Measurements from ENCODE around the gene ABCC2.

The ABCC2 gene

DNA sequence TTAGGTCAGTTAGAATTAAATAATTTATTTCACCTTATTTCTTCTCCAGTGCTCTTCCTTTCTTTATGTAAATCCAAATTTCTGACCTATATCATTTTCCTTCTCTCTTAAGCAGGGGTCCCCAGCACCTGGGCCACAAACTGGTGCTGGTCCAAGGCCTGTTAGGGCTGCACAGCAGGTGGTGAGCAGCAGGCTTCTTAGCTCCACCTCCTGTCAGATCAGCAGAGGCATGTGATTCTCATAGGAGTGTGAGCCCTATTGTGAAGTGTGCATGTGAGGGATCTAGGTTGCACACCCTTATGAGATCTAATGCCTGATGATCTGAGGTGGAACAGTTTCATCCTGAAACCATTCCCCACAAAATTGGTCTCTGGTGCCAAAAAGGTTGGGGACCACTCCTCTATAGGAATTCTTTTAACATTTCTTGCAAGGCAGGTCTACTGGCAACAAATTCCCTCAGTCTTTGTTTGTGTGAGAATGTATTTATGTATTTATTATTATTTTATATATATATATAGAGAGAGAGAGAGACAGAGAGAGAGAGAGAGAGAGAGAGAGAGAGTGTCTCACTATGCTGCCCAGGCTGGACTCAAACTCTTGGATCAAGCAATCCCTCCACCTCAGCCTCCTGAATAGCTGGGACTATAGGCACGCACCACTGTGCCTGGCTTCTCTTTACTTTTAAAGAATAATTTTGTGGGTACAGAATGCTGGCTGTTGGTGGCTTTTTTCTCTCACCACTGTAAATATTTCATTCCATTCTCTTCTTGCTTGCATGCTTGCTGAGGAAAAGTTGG lies 4.3 kb upstream of the ABCC2 start:
- Histone ChIP-seq H3K27me3 (ENCODE audit: insufficient read depth, low read length, poor library complexity, severe bottlenecking) (no peaks in the 10 kb centered on the region), H4K20me1 (ENCODE audit: insufficient read depth, low read length, poor library complexity, severe bottlenecking) (no peaks in the 10 kb centered on the region), H2AFZ (ENCODE audit: low read length) (peak overlapping the region; percentile 94; the same call in 1 of the 2 replicates), H3K36me3 (ENCODE audit: insufficient read depth, low read length) (no peaks in the 10 kb centered on the region), H3K9me3 (ENCODE audit: insufficient read depth, low read depth, low read length) (no peaks in the 10 kb centered on the region), H3F3A (ENCODE audit: low read depth) (no peaks in the 10 kb centered on the region), H3K79me2 (ENCODE audit: insufficient read depth, low read length) (no peaks in the 10 kb centered on the region), H3K4me1 (ENCODE audit: insufficient read depth, low read length, poor library complexity, severe bottlenecking) (peaks cover 13% of the 10 kb centered on the region), H3K9me2 (replicated peaks; ENCODE audit: low read depth, low read length) (no peaks in the 10 kb centered on the region), H3K9ac (ENCODE audit: low read depth, low read length, poor library complexity, severe bottlenecking) (no peak overlapping the region), H3K4me2 (ENCODE audit: low read depth, low read length, poor library complexity, severe bottlenecking) (peak overlapping the region; percentile 64), H3K4me3 (ENCODE audit: low read length, poor library complexity, severe bottlenecking) (no peak overlapping the region)
- no peak for TF ChIP-seq EZH2phosphoT487 (IDR thresholded peaks at IDR 0.05; ENCODE audit: borderline replicate concordance)
- TF ChIP-seq, protein P1, sequence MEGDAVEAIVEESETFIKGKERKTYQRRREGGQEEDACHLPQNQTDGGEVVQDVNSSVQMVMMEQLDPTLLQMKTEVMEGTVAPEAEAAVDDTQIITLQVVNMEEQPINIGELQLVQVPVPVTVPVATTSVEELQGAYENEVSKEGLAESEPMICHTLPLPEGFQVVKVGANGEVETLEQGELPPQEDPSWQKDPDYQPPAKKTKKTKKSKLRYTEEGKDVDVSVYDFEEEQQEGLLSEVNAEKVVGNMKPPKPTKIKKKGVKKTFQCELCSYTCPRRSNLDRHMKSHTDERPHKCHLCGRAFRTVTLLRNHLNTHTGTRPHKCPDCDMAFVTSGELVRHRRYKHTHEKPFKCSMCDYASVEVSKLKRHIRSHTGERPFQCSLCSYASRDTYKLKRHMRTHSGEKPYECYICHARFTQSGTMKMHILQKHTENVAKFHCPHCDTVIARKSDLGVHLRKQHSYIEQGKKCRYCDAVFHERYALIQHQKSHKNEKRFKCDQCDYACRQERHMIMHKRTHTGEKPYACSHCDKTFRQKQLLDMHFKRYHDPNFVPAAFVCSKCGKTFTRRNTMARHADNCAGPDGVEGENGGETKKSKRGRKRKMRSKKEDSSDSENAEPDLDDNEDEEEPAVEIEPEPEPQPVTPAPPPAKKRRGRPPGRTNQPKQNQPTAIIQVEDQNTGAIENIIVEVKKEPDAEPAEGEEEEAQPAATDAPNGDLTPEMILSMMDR (conservative IDR thresholded peaks at IDR 0.05; ENCODE audit: low read length), result no peak

DNA sequence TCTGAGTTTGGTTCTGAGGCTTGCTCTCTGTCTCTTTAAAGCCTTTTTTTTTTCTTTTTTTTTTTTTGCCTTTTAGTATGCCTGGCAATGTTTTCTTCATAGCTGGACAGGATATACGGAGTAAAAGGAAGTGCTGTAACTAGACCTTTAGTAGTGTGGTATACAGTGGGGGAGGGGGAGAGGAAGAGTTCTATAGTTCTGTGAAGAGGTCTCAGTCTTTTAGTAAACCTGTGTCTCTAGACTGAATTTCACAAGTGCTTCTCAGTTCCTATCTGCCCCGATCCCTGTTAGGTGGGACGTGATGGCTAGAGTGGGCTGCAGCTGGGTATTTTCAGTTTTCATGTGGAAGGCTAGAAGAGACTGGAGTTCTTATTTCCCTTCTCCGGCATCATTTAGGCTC lies 3.1 kb upstream of the ABCC2 start:
- no peak for TF ChIP-seq EZH2phosphoT487 (IDR thresholded peaks at IDR 0.05; ENCODE audit: borderline replicate concordance)
- TF ChIP-seq, protein P1 (conservative IDR thresholded peaks at IDR 0.05; ENCODE audit: low read length), result no peak
- peak overlapping the region; percentile 47 for H3K4me3 ChIP-seq (ENCODE audit: low read length, poor library complexity, severe bottlenecking)
- H3F3A ChIP-seq (ENCODE audit: low read depth), result no peaks in the 10 kb centered on the region
- no peak overlapping the region for H3K9ac ChIP-seq (ENCODE audit: low read depth, low read length, poor library complexity, severe bottlenecking)
- H3K36me3 ChIP-seq (ENCODE audit: insufficient read depth, low read length), result no peaks in the 10 kb centered on the region
- no peaks in the 10 kb centered on the region for H4K20me1 ChIP-seq (ENCODE audit: insufficient read depth, low read length, poor library complexity, severe bottlenecking)
- no peaks in the 10 kb centered on the region for H3K79me2 ChIP-seq (ENCODE audit: insufficient read depth, low read length)
- H3K9me3 ChIP-seq (ENCODE audit: insufficient read depth, low read depth, low read length), result no peaks in the 10 kb centered on the region
- H3K9me2 ChIP-seq (replicated peaks; ENCODE audit: low read depth, low read length), result no peaks in the 10 kb centered on the region
- H3K27me3 ChIP-seq (ENCODE audit: insufficient read depth, low read length, poor library complexity, severe bottlenecking), result no peaks in the 10 kb centered on the region
- peaks cover 13% of the 10 kb centered on the region for H3K4me1 ChIP-seq (ENCODE audit: insufficient read depth, low read length, poor library complexity, severe bottlenecking)
- peak overlapping the region; percentile 64 for H3K4me2 ChIP-seq (ENCODE audit: low read depth, low read length, poor library complexity, severe bottlenecking)
- peak overlapping the region; percentile 94 for H2AFZ ChIP-seq (ENCODE audit: low read length)

DNA sequence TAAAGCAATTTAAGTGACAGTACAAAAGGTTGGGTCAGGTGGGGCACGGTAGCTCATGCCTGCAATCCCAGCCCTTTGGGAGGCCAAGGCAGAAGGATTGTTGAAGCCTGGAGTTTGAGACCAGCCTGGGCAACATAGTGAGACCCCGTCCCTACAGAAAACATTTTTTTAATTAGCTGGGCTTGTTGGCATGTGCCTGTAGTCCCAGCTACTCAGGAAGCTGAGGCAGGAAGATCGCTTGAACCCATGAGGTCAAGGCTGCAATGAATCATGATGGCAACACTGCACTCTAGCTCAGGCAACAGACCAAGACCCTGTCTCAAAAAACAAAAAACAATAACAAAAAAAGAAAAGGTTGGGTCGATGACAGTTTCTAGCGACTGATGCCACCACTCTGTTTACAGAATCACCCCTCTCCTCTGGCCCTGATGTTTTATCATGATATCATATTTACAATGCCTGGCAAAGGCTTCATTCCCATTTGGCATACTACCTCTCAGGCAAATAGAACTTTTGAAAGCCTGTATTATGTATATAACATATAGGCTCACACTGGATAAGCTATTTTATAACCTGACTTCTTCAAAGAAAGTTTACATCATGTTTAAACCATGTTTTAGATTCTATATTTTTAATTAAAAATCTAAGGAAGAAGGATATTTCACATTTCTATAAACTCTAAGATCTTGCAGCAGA lies 558 bp upstream of the ABCC2 start:
- Histone ChIP-seq H3K36me3 (ENCODE audit: insufficient read depth, low read length) (no peaks in the 10 kb centered on the region), H3K4me1 (ENCODE audit: insufficient read depth, low read length, poor library complexity, severe bottlenecking) (peaks cover 13% of the 10 kb centered on the region), H3K79me2 (ENCODE audit: insufficient read depth, low read length) (no peaks in the 10 kb centered on the region), H3K27me3 (ENCODE audit: insufficient read depth, low read length, poor library complexity, severe bottlenecking) (no peaks in the 10 kb centered on the region), H3F3A (ENCODE audit: low read depth) (no peaks in the 10 kb centered on the region), H3K9me3 (ENCODE audit: insufficient read depth, low read depth, low read length) (no peaks in the 10 kb centered on the region), H2AFZ (ENCODE audit: low read length) (no peak overlapping the region), H3K9me2 (replicated peaks; ENCODE audit: low read depth, low read length) (no peaks in the 10 kb centered on the region), H3K9ac (ENCODE audit: low read depth, low read length, poor library complexity, severe bottlenecking) (no peak overlapping the region), H3K4me2 (ENCODE audit: low read depth, low read length, poor library complexity, severe bottlenecking) (no peak overlapping the region), H3K4me3 (ENCODE audit: low read length, poor library complexity, severe bottlenecking) (no peak overlapping the region), H4K20me1 (ENCODE audit: insufficient read depth, low read length, poor library complexity, severe bottlenecking) (no peaks in the 10 kb centered on the region)
- TF ChIP-seq EZH2phosphoT487 (IDR thresholded peaks at IDR 0.05; ENCODE audit: borderline replicate concordance), result no peak
- TF ChIP-seq, protein P1 (conservative IDR thresholded peaks at IDR 0.05; ENCODE audit: low read length), result no peak

All from Loucy (cell line).